HG03575 (cell line): ENCODE measurements around the gene FBRSL1.

ENCODE experiments used
- ATAC-seq: cut with Tn5 transposase; IDR thresholded peaks from one replicate; pipeline ENCODE4 v1.9.1; 2021; ENCODE audit not compliant: unreplicated experiment, insufficient number of reproducible peaks, low FRiP score; ENCODE audit errors: extremely low read depth

The FBRSL1 gene

DNA sequence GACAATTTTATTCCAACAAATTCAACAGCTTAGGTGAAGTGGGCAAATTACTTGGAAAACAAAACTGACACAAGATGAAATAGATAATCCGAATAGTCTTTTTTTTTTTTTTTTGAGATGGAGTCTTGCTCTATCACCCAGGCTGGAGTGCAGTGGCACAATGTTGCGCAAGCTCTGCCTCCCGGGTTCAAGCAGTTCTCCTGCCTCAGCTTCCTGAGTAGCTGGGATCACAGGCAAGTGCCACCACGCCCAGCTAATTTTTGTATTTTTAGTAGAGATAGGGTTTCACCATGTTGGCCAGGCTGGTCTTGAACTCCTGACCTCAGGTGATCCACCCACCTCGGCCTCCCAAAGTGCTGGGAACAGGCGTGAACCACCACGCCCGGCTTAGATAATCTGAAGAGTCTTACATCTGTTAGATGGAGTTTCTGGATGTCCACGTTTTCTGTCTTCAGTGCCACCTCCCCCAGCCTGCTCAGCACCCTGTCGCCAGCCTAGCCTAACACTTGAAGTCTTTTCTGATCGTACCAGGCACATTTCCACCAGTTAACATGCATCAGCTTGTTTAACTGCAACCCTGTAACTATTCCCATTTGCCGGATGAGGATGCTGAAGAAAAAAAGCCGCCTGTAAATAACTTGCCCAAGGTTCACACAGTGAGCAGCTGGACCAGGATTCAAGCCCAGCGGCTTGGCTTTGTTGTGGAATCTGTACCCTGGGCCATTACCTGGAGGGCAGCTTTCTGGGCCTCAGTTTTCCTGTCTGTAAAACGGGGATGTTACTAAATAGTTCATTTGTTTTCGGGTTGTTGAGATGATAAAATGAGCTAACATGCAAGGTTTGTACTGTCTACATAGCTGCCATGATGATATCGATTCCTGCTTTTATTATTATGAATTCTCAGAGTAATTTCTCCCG lies 26.4 kb downstream of the FBRSL1 start:
- ATAC-seq = no peak

GRCh38 chr12:132517013-132517739 lies 27.2 kb downstream of the FBRSL1 start:
- no peak for ATAC-seq

DNA sequence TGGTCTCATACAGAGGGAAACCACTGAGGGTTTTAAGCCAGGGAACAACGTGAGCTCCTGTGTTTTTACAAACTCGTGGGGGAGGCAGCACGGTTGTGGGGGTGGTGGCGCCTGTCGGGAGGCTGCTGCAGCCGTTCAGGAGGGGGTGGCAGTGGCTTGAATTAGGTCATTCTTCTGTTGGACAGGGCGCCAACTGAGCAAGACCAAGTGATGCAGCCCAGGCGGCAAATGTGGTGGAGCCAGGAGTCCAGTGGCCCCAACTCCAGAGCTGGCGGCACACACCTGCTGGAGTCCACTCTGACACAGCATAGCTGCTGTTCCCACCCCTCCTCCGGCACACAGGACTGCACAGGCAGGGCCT lies 27.8 kb downstream of the FBRSL1 start:
- no peak for ATAC-seq

DNA sequence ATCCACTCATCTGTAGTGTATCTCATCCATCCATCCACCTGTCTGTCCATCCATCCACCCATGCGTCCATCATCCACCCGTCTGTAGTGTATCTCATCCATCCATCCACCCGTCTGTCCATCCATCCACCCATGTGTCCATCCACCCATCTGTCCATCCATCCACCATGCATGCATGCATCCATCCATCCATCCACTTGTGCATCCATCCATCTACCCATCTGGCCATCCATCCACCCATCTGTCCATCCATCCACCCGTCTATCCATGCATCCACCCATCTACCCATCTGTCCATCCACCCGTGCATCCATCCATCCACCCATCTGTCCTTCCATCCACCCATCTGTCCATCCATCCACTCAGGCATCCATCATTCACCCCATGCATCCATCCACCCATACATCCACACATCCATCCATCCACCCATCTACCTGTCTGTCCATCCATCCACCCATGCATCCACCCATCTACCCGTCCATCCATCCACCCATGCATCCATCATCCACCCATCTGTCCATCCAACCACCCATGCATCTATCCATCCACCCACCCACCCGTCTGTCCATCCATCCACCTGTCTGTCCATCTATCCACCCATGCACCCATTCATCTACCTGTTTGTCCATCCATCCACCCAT lies 28.5 kb downstream of the FBRSL1 start:
- no peak for ATAC-seq

DNA sequence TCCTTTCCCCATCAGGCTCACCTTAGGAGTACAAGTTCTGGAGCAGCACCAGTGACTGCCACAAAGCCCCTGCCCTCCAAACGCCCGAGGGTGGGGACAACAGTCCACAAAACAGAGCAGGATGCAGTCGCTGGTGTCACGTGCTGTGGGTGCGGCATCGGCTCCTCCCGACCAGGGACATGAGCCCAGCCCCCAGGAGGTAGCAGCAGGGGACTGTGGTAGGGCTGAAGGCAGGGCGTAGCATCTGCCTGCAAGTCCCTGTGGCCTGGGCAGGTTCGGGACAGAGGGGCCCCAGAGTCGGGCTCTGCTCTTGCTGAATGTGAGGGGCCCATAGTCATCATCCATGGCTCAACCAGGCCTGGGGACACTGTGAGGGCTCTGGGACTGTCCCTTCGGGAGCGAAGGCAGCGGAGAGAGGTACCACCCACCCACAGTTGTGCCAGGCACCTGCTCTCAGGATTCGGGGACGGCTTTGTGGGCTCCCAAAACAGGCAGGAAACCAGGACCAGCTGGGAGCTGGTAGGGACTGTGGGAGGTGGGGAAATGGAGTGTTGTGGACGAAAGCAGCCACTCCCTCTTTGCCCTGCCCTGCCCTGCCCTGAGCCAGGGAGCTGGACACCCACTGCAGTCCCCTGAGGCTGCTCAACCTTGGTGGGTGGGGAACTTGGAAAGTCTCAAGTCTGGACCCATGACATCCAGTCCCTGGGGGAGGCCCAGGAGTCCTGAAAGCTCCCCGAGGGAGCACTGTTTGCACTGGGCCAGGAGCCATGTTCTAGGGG lies 30.7 kb downstream of the FBRSL1 start:
- ATAC-seq = no peak

GRCh38 chr12:132521200-132521580 lies 31.2 kb downstream of the FBRSL1 start:
- ATAC-seq = no peak

GRCh38 chr12:132521712-132522292 lies 31.9 kb downstream of the FBRSL1 start:
- ATAC-seq = no peak

DNA sequence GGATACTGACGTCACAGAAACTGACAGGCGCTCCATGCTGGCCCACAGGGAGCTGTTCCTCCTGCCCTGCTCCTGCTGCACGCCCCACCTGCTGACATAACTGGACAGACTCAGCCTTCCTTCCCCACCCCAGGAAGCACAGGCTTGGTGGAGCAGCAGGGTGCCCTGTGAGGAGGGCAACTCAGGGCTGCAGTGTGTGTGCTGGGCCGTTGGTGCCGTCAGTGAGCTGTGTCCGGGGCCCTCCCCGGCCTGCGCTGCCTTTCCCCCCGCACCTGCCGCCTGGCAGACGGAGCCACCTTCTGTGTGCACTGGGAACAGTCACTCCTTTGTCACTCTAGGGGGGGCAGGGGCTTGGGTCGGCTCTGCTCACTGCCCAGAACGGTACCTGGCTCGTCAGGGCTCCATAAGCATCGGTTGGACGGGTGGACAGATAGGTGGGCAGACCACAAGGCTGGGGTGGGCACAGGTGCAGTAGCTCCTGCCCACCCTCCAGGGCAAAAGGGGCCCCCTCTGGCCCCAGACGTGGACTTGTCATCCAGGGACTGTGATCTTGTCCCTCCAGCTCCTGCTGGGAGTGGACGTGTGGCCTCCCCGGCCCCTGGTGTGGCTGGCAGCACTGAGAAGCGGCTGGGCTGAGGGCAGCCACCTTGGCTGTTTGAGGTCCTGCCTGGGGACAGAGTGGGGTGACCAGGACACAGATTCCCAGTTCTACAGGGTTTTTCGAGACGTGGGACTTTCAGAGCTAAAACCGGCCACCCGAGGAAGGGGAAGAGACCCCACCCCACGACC lies 32.8 kb downstream of the FBRSL1 start:
- no peak for ATAC-seq

DNA sequence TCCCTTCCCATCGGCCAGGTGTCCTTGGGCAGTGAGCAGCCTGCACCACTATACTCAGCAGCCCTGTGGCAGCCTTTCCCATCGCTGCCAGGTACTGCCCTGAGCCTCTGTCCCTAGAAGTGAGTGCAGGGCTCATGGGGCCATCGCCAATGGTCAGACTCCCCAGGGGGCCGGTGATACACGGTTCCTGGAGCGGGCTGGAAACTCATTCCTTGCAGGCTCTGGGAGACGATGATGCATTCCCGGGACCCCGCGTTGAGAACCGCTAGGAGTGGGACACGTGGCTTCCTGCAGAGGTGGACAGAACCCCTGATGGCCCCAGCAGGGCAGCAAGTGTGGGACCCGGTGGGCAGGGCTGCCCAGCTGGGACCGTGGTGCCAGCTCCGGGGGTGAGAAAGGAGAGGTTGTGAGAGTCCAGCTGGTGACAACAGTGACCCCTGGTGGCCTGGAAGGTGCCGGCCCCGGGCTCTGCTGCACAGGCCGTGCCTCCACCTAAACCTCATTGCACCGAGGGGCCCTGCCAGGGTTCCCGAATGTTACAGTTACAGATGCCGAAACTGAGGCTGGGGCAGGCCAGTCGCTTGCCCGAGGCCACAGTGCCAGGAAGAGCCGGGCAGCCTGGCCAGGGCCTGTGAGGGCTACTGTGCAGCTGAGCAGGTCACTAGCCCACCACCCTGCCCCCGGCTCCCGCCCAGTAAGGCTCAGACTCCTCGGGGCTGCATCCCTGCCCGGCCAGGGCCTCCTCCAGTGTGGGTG lies 33.8 kb downstream of the FBRSL1 start:
- no peak for ATAC-seq

DNA sequence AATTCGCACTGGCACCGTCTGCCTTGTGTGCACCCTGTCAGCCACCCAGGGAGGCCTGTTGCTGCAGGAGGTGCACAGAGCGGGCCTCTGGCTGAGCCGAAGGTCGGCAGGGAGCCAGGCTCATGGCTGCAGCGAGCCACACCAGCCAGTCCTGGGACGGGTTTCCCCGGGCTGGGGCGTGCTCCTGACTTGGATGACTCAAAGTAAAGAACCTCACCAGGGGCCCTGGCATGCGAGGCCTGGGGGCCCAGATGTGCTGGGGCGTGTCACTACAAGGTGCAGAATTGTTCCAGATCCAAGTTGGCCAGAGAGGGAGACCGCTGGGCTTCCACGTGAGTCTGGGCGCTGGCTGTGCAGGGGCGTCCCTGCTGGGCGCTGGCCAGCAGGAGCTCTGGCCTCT lies 34.5 kb downstream of the FBRSL1 start:
- no peak for ATAC-seq

DNA sequence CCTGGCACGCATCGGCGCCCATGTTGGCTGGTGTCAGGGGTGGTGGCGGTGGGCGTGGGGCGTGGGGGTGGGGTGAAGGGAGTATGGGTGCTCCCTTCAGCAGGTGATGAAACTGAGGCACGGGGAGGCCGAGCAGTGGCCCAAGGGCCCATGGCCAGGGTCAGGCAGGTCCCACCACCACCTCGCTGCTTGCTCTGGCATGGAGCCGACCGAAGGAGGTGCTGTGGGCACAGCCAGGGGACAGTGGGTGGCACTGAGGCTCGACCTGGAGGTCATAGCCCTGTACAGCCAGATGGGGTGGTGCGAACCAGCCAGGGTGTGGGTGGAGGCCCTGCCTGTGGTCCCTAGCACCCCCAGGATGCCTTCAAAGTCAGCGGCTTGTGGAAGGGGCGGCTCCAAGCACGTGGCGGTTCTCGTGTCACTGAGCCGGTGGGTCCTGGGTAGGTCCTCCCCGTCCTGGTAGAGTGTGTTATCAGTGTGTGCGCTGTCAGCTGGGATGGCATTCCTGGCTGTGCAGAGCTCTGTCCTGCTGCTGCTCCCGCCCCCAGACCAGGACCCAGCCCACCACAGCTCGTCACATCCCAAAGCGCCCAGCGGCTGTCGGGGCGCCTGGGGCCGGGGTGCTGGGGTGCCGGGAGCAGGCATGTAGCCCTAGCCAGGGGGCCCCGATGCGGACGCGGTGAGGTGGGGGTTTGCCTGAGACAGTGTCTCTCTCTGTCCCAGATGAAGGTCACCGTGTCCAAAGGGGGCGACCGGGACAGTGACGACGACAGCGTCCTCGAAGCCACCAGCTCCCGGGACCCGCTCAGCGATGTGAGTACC lies 35.3 kb downstream of the FBRSL1 start:
- ATAC-seq = no peak

DNA sequence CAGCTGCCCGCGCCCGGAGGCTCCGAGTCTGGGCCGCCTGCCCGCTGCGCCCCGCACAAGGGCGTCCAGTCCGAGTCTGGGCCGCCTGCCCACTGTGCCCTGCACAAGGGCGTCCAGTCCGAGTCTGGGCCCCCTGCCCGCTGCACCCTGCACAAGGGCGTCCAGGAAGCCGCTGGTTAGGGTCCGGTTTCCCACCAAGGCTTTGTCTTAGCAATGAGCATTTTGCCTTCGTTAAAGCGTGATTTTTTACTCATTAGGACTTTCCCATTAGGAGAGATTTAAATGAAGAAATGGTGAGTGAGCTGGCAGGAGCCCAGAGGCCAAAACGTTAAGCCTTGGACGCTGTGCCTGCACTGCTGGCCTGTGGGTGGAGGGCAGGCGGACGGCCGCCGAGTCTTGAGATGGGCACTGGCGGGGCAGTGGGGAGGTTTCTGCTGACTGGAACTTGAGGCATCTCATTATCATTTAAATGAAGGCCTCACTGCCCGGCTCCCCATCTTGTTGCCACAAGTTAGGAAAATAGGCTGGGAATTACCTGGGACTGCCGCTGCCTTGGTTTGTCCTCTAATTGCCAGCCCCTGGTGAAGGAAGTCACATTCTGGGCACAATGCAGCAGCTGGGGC lies 36.0 kb downstream of the FBRSL1 start:
- ATAC-seq = no peak

GRCh38 chr12:132527186-132527882 lies 37.4 kb downstream of the FBRSL1 start:
- ATAC-seq = no peak

DNA sequence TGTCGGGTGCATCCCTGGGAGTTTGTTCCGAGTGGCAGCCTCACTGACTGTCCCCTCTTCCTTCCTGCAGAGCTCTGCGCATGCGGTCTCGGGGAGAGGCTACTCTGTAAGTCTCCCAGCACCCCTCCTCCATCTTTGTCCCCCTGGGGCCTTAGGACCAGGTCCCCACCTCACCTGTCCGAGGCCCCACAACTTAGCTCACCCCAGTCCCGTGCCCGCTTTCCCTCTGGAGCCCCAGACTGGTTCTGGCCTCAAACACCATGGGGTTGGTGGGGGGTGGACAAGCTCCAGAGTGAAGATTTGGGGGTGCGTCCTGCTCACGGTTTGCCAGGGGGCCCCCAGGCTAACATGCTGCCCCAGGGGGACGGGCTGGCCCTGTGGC lies 37.9 kb downstream of the FBRSL1 start:
- no peak for ATAC-seq

DNA sequence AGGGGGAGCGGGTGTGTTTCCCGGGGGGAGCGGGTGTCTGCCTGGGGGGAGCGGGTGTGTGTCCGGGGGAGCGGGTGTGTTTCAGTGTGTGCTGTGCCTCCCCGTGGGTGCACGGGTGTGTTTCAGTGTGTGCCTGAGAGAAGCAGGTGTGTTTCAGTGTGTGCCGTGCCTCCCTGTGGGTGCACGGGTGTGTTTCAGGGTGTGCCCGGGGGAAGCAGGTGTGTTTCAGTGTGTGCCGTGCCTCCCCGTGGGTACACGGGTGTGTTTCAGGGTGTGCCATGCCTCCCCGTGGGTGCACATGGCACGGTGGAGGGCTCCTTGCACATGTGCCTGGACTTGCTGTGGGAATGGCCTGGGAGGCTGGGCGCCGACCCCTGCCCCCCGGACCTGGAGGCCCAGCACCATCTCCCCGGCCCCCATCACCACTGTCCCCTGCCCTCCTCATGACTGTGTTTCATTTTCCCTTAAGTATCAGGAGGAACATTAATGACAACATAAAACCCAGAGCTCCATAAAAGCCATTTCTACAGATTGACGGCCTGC lies 38.7 kb downstream of the FBRSL1 start:
- ATAC-seq = no peak
